Endometrial microvascular endothelial cells (primary cell): Measurements from ENCODE around the gene IFI6. TPM values are rescaled to one million over a fixed set of nuclear protein-coding genes. Genes with fewer than 3 reads are reported as not detected.
"Not testable (repeated sequence)": the region's sequence is repeated elsewhere in the genome, so short reads cannot be mapped to it uniquely, and the experiment has no call there.

Source experiments
- in situ Hi-C: cut with HindIII; loops from 2 replicates; pipeline ENCODE4 v1.10.0; 2017; ENCODE audit warnings: low sequenced_read_pairs, low pct_unique_long_range_greater_than_20kb; ENCODE audit errors: inconsistent ontology term
- total RNA-seq: library from RNA; depleted of rRNA; stranded (reverse); fragments of >200 nt; gene quantifications from one replicate; pipeline ENCODE4 v1.2.3, GENCODE V29; 2015; ENCODE audit errors: inconsistent ontology term

The IFI6 gene
- total RNA-seq, 1 donor from 2014 or later: 230 TPM

DNA sequence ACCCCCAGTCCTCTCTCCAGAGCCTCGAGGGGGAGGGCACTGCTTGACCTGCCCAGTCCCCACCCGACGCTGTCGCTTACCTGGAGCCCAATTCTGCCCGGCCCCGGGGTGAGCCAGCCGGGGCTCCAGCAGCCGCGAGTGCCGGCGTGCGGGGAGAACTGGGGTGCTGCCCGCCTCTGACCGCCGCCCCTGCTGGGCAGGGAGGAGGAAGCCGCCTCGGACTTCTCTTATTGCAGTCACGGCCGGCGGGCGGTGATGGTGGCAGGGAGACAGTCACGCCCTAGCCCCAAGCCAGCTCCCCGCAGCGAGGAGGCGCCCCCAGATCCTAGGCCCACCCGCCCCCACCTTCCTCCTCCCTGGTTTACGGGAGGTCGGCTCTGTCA, 37.0 kb downstream of the IFI6 start, which contains the start of gene FGR:
Gene FGR, minus strand, starts transcription at position 201 of the 383 bp plus-strand sequence. CDS start 11,269 bp downstream, outside the sequence.
- in situ Hi-C loops: no loop called here

DNA sequence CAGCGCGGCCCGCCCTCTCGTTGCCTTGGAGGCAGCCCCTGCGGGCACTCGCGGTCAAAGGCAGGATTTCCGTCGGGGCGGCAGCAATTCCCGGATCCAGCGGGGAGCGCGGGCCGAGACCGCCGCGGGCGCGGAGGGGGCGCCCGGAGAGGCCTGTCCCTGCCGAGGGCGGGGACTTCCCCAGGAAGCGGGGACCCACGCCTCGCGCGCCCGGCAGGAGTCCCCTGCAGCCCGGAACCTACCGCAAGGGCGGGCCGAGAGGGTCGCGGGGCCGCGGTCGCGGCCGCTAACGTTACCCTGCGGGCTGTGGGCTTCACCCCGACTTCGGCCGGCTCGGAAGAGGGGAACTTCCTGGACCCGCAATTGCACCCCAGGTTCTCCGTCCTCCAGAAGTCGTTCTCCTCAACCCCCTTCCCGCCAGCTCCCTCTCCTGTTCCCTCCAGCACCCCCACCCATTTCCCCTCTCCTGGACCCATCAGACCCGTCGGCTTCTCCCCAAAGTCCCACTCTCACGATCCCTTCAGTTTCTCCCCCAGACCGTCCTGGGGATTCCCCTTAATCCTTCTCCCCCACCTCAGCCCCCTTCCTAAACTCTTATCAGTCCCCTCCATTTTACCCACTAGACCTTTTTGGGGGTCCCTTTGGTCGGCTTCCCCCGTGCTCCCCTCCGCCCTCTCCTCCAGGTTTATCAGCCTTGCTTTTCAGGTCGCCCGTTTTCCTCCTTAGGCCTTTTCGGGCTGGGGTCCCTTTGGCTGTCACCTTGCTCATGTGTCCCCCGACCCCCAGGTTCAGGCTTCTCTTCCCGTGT, 37.6 kb downstream of the IFI6 start:
- in situ Hi-C loops: no loop called here

DNA sequence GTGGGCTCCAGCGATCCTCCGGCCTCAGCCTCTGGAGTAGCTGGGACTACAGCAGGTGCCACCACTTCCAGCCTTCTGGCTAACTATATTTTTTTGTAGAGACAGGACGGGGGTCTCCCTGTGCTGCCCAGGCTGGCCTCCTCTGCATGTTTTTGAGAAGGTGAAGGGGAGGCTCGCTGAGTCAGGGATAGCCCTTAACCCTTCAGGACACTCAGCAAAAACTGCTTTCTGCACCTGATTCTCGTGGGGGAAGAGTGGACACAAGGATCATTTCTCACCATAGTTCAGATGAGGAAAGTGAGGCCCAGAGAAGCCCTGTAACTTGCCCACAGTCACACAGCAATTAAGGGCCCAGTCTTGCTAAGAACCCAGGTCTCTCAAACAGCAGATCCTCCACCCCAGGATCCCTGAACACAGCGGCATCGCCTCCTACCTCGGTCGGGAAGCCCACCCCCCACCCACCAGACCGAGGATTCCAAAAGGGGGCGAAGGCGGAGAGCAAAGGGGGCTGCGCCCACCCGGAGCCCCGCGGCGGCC, 38.3 kb downstream of the IFI6 start:
- in situ Hi-C loops: no loop called here

DNA sequence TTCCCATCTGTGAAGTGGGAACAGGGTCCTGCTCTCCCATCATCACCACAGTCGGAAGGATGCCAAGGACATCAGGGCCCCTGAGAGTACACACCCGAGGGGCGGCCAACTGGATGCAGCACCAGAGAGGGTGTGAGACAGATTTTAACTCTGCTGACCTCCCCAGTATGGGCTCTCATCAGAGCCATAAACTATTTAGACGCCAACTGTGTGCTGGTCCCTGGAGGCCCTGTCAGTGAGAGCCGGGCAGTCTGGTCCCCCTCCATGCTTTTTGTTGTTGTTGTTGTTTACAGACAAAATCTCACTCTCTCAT, 38.7 kb downstream of the IFI6 start:
- in situ Hi-C loops: no loop called here

GRCh38 chr1:27632387-27633297, 39.4 kb downstream of the IFI6 start:
- in situ Hi-C loops: no loop called here

GRCh38 chr1:27630859-27631491, 41.0 kb downstream of the IFI6 start:
- in situ Hi-C loops: no loop called here

- in situ Hi-C loops: no loop called here
Observed at GRCh38 chr1:27628712-27629111, 43.3 kb downstream of the IFI6 start.

- in situ Hi-C loops: not testable (repeated sequence)
Observed at GRCh38 chr1:27627733-27628132, 44.3 kb downstream of the IFI6 start.

DNA sequence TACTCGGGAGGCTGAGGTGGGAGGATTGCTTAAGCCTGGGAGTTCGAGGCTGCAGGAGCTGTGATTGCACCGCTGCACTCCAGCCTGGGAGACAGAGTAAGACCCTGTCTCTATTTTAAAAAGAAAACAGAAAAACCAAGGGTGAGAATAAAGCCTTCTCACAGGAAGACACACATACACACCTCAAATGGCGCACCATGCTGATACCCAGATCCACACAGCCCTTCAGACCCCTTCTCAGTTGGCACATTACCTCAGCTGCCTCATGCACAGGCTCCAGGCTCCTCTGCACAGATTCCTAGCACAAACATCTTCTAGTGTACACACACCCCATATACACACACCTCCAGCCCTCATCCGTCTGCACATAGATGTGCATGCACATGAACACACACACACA, 44.9 kb downstream of the IFI6 start:
- in situ Hi-C loops: no loop called here

DNA sequence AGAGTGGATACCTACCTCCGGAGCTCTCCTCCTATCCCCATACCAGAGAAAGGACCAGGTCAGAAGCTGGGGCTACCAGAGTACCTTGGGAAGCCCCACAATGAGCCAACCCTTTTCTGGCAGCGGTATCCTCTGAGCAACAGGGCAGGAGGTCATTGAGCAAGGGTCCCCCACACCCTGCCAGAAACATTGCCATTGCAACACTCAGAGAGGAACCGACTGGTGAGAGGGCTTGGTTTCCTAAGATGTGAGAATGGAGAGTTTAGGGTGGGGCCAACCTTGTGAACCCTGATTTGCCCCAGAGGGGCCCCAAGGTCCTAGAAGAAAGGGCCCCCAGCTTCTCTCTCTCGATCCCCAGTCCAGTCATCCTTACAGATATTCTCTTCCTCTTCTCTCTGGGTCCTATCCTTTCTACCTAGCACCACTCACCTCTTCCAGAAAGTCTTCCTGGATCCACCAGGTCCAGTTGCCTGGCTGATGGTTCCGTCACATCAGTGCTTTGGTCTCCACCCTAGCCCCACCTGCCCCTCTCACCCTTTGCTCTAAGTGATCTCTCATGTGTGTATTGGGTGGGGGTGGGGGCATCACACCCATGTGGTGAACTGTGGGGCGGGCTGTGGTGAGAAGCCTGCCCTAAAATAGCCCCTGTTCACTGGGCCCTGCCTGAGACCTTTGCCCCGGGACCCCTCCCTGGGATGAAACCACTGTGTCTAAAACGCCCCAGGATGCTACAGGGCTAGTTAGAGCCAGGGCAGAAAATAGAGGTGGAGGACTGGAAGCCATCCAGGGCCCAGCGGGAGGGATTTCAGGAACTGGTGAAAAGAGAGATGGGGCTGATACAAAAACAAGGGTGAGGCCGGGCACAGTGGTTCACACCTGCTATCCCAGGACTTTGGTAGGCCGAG, 45.7 kb downstream of the IFI6 start:
- in situ Hi-C loops: no loop called here

- in situ Hi-C loops: no loop called here
Observed at GRCh38 chr1:27624467-27625178, 47.4 kb downstream of the IFI6 start.

DNA sequence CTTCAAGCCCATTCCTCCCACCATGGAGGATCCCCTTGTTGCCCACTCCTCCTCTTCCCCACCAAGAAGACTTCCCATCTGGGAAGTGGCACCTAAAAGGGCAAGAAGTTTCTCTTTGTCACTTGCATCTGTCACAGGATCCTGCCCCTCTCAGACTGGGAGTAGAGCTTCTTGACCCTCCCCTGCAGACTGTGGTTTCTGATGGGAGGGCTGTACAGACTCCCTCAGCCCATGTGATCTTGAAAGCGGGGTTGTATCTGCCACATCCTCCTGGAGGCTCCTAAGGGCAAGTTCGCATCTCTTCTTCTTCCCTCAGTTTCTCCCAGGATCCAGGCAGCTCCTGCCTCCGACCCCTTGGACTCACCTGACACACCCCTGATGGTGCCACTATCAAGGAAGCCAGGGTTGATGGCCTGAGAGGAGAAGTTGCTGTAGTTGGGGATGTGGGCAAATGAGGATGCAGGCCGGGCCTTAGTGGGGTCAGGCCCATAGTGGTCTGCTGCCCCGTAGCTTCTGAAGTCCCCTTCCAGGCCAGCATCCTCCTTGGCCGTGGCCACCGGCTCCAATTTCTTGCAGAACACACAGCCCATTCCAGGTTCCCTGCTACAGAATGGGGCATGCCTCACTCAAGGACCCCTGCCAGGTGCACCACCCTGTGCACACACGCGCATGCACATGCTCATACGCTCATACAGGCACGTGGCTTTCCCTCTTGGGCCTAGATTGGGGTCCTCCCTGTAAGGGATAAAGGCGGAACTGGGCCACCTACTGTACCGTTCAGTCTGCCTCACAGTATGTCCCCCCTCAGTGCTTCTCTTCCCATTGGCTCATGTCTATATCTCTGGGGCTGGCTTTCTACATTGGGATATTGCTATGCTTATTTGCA, 48.4 kb downstream of the IFI6 start:
- in situ Hi-C loops: no loop called here

GRCh38 chr1:27622828-27623227, 49.2 kb downstream of the IFI6 start:
- in situ Hi-C loops: no loop called here

DNA sequence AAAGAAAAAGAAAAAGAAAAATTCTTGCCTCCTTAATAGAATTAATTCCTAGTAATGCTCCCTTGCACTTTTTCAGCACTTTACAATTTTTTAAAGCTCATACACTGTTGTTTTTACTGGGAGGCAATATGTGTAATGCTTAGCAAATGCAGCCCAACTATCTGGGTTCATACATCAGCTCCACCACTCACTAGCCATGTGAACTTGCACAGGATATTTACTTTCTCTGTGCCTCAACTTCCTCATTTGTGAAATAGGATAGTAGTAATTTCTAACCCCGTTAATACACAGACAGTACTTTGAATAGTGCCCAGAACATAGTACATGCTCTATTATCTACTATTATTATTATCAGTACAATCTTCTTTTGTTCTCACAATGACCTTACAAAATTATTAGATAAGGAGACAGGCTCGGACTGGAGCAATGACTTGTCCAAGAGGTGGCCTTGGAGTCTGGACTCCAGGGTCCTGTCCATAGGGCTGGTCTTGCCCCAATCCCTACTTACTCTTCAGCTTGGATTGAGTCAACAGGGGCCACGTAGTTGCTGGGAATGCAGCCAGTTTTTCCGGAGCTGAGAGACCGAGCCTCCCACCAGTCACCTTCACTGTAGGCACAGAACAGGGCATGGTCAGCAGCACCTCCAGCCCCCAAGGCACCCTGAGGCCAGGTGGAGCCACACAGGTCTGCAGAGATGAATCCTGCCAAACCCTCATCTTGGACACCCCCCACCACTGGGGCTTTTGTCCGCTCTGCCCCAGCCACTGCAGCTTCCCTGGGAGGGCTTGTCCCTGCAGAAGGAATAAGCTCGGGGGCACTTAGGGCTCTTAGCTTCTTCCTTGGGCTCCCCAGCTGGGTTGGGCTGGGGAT, 50.7 kb downstream of the IFI6 start:
- in situ Hi-C loops: no loop called here

DNA sequence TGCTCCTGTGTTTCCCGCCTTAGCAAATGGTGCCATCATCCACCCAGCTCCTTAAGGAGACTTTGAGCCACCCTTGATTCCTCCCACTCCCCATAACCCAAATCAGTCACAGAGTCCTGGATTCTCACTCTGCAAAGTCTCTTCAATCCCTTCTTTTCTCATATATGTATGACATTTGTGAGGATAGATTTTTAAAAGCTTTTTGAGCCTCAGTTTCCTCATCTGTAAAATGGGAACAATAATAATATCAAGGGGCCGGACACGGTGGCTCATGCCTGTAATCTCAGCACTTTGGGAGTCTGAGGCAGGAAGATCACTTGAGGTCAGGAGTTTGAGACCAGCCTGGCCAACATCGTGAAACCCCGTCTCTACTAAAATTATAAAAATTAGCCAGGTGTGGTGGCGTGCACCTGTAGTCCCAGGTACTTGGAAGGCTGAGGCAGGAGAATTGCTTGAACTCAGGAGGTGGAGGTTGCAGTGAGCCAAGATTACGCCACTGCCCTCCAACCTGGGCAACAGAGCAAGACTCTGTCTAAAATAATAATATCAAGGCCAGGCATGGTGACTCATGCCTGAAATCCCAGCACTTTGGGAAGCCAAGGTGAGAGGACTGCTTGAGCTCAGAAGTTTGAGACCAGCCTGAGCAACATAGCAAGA, 52.1 kb downstream of the IFI6 start:
- in situ Hi-C loops: not testable (repeated sequence)
